ENCODE results near the gene GPR35. TPM values are rescaled to one million over a fixed set of nuclear protein-coding genes. Genes with fewer than 3 reads are reported as not detected.
"Not testable (repeated sequence)": the region's sequence is repeated elsewhere in the genome, so short reads cannot be mapped to it uniquely, and the experiment has no call there.

The GPR35 gene
- total RNA-seq, 1 donor from 2014 or later = 0.13 TPM

GRCh38 chr2:240602266-240603050, 22.8 kb upstream of the GPR35 start:
- DNase-seq (ENCODE audit: low read depth in 2 of 2) = no peak

DNA sequence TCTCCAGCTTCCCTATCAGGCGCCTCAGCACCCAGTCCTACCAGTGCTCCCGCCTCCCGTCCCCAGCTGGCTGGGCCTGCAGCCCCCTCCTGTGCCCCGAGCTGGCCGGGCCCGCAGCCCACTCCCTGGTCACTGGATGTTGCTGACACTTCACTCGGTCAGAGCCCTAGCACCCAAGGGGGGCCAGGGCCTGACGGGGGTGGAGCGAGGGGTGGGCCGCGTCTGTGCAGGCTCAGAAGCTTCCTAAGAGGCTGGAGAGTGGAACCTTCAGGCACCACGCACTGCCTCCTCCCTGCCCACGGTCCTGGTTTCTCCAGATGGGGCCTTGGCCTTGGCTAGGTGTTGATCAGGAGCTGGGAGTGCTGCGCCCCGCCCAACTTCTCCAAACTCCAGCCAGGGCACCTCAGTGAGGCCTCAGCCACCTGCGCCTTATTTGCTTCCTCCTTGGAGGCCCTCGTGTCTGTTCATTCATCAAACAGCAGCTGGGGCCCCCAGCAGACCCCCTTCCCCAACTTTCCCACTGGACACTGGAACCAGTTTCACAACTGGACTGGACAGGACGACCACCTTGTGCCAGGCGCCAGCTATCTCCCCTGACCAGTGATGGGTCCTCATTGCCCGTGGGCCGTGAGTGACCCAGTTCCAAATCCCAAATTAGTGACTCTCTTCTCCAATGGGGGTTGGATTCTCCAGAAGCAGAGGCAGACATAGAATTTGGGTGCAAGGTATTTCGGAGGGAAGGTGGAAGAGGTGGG, 22.0 kb upstream of the GPR35 start:
- no peak for DNase-seq (ENCODE audit: low read depth in 2 of 2)

DNA sequence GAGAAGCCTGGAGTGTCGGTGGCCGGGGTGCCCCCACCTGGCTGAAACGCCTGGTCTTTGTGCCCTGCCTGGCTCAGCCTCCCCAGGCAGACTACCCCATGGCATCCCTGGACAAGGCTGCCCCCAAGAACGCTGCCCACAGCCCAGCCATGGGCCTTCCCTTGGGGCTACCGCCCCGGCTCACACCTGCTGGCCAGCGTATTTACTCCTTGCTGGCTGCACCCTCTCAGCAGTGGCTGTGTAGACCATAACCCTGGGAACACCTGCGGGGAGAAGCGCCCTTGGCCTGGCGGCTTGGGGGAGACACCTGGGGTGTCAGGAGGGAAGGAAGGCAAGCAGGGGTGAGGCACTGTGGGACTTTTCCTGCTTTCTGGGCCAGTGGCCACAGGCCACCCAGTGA, 21.4 kb upstream of the GPR35 start:
- DNase-seq (ENCODE audit: low read depth in 2 of 2) = no peak

DNA sequence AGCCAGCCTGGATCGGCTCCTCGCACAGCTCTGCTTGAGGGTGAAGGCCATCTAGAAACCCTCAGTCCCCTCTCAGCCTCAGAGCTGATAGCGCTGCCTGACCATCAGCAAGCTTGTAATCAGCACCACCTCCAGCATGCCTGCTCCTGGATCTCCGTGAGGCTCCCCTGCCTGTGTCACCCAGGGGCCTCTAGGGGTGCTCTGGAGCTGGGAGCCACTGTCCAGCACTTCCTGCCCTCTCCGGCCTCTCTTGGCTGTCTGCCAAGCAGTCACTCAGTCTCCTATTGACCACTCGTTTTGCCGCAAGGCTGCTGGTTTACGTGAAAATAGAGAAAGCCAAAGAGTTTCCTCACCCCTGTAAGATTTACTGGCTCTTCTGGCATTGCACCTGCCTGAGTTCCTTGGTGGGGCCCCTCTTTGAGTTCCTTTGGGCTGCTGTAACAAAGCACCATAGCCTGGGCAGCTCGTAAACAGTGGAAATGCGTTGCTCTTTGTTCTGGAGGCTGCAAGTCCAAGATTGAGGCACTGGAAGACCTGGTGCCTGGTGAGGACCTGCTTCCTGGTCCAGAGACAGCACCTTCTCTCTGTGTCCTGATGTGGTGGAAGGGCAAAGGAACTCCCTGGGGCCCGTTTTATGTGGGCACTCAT, 20.9 kb upstream of the GPR35 start:
- peak; percentile 84 to 87 for DNase-seq (ENCODE audit: low read depth in 2 of 2)

DNA sequence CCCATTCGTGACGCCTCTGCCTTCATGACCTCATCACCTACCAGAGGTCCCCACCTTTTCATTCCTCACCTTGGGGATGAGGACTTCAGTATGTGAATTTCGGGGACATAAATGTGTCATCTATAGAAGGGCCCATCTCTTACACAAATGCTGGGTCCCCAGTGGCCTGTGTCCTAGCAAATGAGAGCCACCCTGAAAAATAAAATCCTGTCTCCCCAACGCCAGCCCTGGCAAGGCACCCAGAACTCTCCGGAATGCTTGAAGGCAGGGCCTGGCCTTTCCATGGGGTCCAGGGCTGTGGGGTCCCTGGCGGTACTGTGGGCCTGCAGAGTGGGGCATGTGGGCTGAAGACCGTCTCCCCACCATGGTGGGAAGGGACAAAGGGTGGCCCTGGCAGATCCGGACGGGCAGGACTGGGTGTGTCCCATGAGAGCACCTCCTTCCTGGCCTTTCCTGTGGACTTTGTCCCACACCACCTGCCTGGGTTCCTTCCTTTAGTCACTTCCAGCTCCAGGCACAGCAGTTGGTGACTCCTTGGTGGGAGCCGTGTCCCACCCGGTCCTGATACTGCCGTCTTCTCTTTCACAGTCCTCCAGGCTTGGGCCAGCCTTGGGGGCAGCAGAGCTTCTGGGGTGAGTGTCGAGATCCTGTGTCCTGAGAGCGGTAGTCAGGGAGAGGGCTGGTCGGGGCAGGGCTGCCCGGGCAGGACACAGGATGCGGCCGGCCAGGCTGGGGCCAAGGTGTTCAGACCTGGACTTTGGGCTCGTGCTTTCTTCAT, 20.2 kb upstream of the GPR35 start:
- DNase-seq (ENCODE audit: low read depth in 2 of 2) = no peak

DNA sequence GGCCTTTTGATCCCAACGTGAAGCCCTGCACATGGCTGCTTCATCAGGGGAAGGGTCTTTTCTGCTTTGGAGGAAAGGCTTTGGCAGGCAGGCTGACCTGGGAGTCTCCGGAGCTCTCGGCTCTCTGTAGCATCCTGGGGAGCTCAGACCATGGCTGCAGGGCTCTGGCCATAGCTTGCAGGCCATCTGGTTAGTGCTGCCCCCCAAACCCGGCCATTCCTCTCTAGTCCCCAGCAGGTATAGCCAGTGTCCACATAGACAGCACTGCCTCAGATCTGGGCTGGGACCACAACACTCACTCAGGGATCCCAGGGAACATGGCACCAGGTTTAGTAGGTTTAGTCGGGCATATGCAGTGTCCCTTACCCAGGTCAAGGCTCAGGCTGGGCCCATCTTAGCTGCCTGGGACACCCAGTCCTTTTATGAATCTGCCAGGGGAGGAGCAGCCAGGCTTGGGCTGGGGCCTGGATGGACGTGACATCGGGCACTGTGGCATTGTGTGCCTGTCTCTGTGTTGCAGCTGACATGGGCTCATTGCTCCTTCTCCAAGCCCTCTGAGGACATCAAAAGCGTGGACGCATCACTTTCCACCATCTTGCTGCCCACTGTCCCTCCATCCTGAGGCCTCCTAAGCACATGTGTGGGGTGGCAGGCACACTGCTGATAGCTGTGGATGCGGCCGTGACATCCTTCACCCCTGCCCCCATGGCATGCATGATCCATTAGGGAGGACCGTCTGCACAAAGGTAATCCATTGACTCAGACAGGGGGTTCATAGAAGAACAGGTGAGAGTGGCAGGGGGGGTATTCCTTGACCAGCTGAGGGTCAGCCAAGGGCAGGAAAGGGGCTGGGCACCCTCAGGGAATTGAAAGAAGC, 19.2 kb upstream of the GPR35 start:
- DNase-seq (ENCODE audit: low read depth in 2 of 2) = no peak

DNA sequence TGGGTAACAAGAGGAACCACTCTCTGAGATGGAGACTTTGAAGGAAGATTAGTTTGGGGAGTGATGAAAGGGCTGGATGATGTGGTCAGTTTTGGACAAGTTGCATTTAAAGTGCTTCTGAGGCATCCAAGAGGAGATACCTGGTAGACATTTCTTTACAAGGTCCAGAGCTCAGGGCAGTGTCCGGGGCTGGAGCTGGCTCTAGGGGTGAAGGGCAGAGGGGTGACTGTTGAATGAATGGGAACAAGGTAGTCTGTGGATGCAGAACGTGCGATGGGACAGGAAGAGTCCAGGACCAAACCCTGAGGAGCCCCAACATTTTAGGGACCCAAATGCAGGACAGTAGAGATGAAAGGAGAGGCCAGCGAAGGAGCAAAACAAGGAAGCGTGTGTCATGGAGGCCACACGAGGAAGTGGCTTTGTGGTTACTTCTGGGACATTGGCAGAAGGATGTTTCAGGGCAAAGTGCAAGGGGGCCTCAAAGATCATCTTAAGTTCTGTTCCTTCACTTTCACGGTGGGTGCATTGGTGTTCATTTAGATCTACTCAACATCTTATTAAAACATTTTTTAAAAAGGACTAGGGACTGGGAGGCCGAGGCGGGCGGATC, 13.6 kb upstream of the GPR35 start:
- DNase-seq (ENCODE audit: low read depth in 2 of 2) = no peak

DNA sequence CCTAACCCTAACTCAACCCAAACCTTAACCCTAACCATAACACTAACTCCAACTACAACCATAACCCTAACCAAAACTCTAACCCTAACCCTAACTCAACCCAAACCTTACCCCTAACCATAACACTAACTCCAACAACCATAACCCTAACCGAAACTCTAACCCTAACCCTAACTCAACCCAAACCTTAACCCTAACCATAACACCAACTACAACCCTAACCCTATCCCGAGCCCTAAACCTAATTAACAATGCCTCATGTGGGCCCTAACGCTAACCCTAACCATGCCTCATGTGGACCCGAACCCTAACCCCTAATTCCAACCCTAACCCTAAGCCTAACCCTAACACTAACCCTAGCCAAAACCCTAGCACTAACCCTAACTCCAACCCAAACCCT, 11.5 kb upstream of the GPR35 start:
- no peak for DNase-seq (ENCODE audit: low read depth in 2 of 2)

- no peak for DNase-seq (ENCODE audit: low read depth in 2 of 2)
Measured at GRCh38 chr2:240614391-240614790, 10.9 kb upstream of the GPR35 start.

- DNase-seq (ENCODE audit: low read depth in 2 of 2) = no peak
Measured at GRCh38 chr2:240615396-240615795, 9.9 kb upstream of the GPR35 start.

GRCh38 chr2:240615820-240616547, 9.3 kb upstream of the GPR35 start:
- DNase-seq (ENCODE audit: low read depth in 2 of 2) = no peak

DNA sequence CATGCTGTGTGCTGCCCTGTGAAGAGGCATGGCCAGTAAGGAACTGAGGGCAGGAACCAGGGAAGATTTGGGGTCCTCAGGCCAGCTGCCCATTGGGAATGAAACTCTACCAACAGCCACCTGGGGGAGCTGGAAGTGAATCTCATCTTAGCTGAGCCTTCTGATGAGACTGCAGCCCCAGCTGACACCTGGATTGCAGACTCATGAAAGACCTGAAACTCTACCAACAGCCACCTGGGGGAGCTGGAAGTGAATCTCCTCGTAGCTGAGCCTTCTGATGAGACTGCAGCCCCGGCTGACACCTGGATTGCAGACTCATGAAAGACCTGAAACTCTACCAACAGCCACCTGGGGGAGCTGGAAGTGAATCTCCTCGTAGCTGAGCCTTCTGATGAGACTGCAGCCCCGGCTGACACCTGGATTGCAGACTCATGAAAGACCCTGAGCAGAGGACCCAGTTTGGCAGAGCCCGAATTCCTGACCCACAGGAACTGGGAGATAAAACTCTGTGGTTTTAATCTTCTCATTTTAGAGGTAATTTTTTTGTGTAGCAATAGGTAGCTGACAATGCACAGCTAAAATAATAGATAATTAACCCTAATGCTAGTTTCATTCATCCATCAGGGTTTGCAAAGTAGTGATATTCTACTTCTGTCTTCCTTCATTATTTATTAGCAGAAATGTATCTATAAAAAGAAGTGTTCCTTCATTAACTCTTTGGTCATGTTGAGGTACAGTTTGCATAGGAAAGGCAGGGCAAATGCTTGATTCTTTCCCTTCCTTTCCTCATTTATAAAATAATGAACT, 8.2 kb upstream of the GPR35 start:
- not testable (repeated sequence) for DNase-seq (ENCODE audit: low read depth in 2 of 2)

- DNase-seq (ENCODE audit: low read depth in 2 of 2) = no peak
Measured at GRCh38 chr2:240618776-240619175, 6.5 kb upstream of the GPR35 start.

DNA sequence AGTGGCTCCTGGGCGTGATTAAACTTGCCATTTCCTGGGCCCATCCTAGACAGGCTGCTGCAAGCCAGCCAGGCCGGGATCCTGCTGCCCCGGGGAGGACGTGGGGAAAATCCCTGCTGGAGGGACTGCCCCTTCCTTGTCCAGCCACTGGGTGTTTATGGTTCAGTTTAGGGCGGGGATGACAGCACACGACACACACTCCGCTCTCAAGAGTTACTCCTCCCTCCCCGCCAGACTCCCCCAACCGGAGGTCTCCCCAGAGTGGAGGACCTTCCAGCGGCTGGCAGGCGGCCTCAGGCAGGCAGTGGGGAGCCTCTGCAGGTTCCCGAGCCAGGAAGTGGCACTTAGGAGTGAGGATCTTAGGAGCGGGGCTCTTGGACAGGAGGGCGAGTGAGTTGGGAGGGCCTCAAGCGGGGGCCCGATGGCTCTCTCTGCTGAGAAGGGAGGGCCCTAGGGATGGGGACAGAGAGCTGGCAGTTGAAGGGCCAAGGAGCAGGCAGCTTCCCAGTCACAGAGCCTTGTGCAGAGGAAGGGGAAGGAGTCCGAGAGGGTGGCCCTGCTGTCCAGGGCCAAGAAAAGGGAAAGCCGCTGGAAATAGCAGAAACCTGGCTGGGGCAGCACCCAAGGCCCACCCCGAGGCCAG, 5.7 kb upstream of the GPR35 start:
- DNase-seq (ENCODE audit: low read depth in 2 of 2) = no peak

DNA sequence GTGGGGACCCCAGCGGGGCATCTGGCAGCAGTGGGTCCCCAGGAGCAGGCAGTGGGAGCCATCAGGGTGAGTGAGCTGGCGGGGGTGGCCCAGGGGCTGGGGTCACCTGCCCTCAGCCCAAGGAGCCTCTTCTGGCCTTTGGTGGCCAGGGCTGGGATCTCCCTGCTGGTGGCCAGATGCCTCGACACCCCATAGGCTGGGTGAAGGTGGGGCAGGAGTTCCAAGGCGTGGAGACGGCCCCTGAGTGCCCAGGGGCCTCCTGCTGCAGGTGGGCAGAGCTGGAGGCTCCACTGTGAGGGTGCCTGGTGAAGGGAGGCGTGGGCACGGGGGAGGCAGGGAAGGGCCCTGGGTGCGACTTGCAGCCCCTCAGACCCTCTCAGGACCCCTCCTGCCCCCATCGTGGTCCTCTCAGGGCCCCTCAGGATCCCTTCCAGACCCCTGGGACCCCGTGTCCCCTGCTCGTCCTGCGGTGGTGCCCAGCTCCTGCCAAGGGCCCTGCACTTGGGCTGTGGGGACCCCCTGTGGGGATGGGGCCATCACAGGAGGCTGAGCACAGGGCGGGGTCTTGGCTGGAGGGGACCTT, 5.0 kb upstream of the GPR35 start:
- DNase-seq (ENCODE audit: low read depth in 2 of 2) = no peak

DNA sequence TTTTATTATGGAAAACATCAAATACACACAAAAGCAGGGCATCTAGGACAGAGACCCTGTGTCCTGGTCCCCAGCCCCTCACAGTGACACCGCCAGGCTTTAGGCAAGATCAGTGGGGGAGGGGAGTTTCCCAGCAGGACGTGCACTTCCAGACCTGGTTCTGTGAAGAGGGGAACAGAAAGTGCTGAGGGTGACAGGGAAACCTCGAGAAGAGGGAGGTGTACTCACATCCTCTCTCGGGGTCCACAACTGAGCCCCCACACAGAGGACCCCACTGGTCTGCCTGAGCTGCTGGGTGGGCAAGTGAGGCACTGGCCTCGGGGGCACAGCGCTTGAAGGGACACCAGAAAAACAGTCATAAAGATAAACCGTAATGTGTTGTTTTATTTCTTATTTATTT, 4.4 kb upstream of the GPR35 start:
- no peak for DNase-seq (ENCODE audit: low read depth in 2 of 2)

DNA sequence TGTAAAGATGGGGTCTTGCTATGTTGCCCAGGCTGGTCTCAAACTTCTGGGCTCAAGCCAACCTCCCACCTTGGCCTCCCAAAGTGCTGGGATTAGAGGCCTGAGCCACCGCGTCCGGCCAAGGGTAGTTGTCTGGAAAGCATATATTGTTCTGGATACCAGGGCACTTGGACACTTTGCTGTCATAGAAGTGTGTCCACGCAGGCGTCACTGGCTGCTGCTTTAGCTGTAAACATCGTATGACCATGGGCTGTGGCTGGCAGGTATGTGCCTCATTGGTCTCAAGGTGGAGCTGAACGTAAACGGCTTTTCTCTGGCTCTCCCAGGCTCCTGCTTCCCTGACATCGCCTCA, 3.2 kb upstream of the GPR35 start:
- no peak for DNase-seq (ENCODE audit: low read depth in 2 of 2)
